GM21526 (cell line): ENCODE results near the gene PGM5.

Source experiments
- ATAC-seq: cut with Tn5 transposase; IDR thresholded peaks from one replicate; pipeline ENCODE4 v1.9.1; 2021; ENCODE audit warnings: moderate library complexity; ENCODE audit not compliant: unreplicated experiment, low FRiP score

The PGM5 gene

GRCh38 chr9:68574150-68574549 lies 217.7 kb downstream of the PGM5 start:
- ATAC-seq = no peak

DNA sequence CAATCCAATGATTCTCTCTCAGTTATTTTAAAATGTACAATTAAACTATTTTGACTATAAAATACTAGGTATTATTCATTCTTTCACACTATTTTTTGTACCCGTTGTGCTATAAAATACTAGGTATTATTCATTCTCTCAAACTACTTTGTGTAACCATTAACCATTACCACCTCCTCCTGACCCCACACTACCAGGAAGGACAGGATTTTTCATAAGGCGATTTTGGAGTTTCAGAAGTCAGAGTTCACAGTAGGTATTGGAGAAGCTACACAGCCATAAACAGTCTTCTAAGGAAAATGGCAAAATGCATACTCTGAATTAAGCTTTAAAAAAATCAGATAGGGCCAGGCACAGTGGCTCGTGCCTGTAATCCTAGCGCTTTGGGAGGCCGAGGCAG lies 219.4 kb downstream of the PGM5 start:
- no peak for ATAC-seq

DNA sequence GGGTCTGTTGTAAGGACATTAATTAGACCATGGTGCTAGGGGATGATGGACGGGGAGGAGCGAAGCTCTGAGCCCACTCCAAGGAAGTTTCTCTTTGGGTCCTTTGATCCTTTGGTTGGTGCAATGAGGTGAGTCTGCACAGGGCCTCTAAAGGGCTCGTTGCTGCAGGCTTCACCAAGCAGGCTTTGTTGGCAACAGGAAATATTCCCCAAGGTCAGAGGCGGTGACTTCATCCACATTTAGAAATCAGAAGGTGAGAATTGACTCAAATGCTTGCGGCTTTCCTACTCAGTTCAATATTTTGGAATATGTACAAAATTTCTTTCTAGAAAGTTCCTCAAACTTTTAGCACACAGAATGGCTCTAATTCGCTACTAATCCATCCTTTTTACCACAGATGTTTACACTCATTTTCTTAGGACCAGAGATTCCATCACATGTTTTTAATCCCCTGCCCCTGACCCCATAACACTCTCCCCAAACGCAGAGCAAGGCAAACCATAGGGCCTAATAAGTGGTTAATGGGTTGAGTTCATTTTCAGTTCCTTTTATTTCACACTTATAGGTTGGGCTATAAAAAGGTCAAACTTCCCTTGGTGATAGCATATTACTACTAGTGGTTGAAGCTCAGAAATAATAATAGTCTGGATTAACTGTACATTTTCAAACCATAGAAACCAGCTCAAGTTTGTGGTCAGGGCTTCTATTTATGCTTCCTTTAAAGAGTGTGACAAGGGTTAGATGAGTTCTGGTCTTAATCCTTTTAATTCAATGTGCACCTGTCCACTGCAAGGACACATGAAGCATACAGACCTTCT lies 221.6 kb downstream of the PGM5 start:
- ATAC-seq = peak; percentile 87
